ENCODE results near the gene LANCL1.

The LANCL1 gene

DNA sequence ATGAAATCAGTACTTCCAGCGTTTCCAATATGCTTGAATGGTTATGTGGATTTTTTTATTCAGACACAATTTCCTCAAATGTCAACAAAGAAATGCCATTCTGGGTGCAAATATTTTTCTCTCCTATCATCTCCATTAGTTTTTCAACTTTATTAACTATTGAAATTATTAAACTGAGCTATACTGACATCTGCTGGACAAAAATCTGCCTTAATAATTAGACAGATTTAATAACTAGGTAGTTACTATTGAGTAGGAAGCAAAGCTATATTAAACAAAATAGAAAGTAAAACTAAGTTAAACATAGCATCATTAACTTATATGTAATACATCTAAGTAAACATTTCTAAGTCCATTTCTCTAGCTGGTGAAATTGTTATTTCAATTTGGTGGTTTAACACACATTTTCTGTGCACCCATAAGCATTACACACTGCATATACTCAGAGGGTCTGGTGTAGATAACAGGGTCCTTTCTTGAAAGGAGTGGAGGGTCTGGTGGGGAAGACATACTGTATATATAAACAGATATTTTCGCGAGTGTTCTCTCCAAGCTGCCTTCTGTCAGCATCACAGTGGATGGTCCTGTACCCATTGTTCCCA lies 77.0 kb downstream of the LANCL1 start:
- no peak for DNase-seq (ENCODE audit: low read depth in 1 of 2, low spot score in 1 of 2)

DNA sequence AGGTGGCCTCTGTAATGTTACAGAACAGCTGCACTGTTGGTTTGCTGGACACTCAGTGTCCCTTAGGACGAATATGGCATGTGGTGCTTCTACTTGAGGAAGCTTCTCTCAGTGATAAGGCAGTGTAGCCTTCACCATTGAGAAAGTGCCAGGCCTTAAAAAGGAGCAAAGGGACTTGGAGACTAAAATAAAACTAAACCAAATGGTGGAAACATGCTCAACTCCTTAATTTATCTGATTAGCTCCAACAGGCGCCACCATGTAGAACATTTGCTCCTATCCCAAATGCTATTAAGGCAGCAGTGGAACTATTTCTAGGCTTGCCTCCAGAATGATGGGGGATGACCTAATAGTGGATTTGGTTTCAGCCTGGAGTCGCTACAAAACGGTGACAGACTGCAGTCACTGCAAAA lies 84.1 kb downstream of the LANCL1 start:
- DNase-seq (ENCODE audit: low read depth in 1 of 2, low spot score in 1 of 2): no peak

DNA sequence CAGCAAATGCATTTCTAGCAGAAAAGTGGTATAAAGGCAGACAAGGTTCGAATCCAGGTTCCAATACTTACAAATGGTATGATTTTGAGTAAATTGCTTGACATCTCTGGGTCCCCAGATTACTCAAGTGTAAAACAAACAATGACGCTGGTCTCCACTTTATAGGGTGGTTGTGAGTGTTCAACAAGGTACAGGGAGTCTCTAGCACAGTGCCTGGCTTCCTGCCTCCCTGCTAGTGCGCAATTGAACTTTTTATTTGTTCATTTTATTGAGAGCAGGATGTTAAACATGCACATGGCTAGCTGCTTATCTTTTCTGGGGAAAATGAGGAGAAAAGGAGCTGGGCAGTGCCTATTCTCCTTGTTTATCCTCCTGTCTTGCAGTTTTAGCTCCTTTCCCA lies 86.7 kb downstream of the LANCL1 start:
- no peak for DNase-seq (ENCODE audit: low read depth in 1 of 2, low spot score in 1 of 2)

DNA sequence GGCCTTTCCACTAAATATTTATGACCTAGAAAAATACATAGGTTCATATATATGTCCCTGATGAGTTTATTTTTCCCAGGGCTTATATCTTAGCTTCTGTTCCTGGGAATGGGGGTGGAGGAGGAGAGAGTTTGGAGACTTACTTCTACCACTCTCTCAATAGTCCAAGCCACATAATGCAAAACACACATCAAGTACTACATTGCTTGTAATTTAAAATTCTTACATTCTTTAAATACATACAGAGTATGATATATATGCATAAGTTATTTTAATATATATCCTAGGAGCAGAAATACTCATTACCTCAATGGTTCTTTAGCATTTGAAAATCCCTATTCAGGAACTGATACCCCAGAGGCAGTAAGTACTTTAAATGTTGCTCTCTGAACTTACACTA lies 88.4 kb downstream of the LANCL1 start:
- no peak for DNase-seq (ENCODE audit: low read depth in 1 of 2, low spot score in 1 of 2)

DNA sequence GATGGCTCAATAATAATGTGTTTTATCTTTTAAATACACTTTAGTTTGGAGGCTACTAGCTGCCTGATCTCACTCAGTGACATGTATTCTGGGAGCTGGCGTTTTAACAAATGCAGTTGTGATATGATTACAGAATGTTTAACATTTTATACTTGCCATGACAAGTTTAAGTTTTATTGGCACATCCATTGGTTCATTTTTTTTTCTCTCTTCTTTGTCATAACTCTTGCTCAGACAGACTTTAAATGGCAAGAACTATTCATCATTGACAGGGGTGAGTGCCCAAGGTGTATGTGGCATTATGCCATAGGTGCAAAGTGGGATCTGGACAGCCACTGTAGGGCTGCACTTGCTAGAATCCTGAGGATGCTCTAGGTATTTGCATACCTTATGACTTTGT lies 89.5 kb downstream of the LANCL1 start:
- DNase-seq (ENCODE audit: low read depth in 1 of 2, low spot score in 1 of 2): no peak
